Globus pallidus (tissue), 1 donor: Measurements from ENCODE around the gene F12.
"Not testable (repeated sequence)": the region's sequence is repeated elsewhere in the genome, so short reads cannot be mapped to it uniquely, and the experiment has no call there.

ENCODE experiments used
- DNase-seq: peaks from one replicate; pipeline ENCODE4 v3.0.0-alpha.2; 2015; ENCODE audit warnings: low spot score

The F12 gene

DNA sequence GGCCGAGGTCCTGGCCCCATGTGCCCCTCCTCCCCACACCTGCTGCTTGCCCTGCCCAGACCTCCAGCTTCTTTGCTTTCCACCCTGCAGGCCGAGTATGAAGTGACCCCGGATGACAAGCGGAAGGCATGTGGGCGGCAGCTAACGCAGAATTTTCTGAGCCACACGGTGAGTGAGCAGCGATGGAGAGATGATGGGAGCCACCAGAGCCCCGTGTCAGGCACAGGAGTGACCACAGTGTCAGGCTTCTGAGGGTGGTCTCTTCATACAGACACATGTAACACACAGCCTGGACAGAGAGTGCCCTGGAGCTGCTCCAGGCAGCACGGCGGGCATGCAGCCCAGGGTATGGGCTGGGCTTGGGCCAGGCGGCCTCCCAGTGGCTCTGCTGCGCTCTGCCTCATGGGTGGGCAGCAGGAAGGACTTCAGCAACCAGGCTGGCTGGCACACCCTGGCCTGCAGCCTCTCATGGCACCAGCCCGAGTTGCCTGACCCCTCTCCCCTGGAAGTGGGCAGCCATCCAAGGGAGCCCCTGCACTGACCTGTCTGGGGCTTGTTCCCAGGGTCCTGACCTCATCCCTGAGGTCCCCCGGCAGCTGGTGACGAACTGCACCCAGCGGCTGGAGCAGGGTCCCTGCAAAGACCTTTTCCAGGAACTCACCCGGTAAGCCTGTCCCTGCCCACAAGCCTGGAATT, 22.9 kb upstream of the F12 start:
- DNase-seq, result no peak

DNA sequence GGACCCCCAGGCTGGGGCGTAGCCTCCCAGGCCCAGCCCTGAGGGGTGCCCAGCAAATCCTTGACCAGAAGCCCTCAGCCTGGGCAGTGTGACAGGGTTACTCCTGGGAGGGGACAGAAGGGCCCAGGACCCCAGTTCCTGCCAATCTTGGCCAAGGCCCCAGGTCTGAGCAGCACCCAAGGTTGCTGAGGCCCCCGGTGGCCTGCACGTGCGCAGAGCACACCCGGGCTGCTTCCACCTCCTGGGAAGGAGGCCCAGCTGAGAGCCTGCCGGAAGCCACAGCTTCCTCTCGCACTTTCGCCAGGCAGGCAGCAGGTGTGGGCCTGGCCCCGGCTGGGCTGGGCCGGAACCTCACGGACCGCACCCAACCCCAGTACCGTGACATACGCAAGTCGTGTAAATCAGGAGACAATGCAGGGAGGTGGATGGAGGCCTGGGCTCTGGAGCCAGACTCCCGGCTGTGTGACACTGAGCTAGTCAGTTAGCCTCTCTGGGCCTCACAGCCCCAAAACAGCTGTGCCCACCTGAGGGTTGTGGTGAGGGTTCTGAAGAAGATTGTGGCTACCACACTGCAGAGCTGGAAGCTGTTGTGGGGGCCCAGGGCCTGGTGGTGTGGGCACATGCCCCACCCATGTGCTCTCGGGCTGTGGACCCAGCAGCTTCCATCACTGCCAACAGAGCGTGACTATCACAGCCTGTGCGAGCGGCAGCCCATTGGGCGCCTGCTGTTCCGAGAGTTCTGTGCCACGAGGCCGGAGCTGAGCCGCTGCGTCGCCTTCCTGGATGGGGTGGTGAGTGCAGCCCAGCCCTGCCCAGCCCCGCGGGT, 22.2 kb upstream of the F12 start:
- no peak for DNase-seq

DNA sequence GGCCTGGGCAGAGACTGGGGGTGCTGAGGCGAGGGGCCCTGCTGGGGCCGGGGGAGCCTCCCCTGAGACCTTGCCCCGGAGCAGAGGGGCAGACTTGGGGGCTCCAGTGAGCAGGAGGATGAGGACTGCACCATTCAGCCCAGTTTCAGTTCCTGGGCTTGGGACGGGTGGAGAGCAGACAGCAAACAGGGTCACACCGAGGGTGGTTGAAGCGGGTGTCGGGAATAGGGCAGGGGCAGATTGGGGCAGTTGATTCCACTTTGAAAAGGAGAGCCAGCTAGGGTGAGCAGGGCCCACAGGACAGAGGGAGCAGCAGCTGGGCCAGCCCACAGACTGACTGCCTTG, 21.6 kb upstream of the F12 start:
- DNase-seq, result no peak

DNA sequence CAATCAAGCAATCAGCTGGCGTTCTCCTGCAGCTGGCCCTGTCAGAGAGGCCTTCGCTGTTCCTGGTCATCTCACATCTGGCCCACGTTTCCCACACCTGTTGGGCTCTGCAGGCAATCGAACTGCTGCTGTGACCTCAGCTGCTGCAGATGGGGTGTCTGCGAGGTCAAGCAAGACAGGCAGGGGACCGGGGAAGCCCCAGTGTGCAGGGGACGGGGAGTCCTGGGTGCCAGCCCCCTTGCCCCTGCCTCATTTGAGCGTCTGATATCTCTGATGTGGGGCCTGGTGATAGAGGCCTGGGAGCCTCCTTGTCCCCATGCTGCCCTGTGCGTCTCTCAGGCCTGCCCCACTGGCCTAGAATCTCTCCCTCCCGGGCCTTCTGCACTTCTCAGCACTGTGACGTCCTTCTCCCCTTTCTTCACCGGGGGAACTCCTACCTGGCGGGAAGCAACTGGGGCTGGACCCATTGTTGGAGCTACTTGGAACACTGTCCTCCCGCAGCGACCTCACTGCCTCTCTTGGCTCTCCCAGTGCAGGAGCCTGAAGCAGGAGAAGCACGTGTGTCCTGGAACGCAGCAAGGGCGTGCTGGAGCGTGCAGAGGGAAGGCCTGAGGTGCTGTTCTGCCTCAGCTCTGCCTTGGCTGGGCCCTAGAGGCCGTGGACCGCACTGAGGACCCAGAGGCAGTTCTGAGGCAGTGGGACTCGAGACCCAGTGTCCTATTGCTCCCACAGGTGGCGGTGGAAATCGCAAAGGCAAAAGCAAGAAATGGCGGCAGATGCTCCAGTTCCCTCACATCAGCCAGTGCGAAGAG, 21.0 kb upstream of the F12 start:
- DNase-seq, result no peak

DNA sequence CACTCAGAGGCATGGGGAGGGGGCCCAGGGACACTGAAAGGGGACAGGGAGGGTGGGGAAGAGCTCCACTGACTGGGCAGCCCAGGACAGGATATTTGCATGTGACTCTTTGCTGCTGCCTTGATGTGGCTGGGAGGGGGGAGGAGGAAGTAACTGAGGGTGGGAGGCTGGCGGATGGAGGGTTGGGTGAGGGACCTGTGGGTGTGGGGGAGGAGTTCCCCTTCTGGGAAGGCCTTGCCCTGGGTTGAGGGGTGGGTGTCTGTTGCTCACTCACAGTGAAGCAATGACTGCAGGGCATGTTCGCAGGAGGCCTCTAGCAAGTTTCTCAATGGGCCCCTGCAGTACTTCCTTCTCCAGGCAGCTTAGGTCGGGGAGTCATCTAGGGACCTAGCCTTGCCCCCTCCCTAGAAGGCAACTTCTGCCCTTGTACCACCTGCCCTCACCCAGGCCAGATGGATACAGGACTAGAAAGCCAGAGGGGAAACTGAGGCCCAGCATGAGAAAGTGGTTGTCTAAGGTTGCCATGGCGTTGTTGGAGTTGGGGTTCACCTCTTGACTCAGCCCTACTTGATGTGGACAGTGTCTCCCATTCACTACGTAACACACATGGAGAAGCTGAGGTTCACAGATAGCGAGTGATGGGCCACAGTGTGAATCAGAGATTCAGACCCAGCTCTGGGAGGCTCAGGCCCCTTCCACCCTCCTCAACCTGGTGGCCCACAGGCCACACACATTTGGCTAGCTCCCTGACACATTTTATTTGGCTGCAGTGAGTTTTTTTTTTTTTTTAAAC, 20.1 kb upstream of the F12 start:
- DNase-seq, result no peak

DNA sequence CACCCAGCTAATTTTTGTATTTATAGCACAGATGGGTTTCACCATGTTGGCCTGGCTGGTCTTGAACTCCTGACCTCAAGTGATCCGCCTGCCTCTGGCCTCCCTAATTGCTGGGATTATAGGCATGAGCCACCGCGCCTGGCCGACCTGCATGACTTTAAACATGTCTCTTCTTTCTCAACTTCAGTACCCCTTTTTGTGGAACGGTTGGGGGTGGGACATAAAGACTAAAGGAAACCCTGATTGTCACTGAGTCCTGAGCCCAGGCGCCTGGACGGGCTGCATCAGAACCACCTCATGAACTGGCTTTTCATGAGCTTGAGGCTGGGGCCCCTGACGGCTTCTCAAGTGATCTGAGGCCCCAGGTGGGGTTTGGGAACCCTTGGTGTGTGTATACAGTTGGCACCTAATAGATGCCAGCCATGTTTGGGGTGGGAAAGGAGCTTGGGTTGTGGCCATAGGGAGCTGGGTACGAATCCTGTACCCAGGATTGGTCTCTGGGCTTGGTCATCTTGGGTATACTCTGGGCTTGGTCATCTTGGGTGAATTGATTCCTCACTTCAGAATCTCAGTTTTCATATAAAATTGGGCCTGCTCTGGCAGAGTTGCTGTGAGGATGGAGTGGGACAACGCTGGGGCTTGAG, 19.3 kb upstream of the F12 start:
- DNase-seq, result no peak

DNA sequence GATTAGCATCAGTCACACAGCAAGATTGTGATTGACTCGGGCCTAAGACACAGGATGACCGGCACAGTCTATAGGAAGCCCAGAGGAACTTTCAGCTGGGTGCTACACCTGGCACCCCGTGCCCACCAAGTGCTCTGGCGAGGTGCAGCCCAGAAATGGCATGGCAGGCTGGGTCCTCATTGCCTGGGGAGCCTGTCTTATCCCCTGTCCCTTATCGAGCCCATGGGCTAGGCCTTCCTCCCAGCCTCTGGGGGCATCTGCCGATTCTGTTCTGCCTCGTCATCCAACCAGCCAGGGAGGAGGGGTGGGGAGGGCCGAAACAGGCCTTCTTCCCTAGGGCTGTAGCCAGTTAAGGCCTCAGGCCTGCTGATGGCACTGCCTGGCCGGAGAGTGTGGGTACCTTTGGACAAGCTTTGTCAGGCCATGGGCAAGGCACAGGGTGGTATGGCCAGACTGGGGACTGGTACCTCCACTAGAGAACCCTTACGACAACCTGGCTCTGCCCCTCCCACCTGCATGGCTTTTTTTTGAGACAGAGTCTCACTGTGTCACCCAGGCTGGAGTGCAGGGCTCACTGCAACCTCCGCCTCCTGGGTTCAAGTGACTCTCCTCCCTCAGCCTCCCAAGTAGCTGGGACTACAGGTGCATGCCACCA, 18.7 kb upstream of the F12 start:
- no peak for DNase-seq

DNA sequence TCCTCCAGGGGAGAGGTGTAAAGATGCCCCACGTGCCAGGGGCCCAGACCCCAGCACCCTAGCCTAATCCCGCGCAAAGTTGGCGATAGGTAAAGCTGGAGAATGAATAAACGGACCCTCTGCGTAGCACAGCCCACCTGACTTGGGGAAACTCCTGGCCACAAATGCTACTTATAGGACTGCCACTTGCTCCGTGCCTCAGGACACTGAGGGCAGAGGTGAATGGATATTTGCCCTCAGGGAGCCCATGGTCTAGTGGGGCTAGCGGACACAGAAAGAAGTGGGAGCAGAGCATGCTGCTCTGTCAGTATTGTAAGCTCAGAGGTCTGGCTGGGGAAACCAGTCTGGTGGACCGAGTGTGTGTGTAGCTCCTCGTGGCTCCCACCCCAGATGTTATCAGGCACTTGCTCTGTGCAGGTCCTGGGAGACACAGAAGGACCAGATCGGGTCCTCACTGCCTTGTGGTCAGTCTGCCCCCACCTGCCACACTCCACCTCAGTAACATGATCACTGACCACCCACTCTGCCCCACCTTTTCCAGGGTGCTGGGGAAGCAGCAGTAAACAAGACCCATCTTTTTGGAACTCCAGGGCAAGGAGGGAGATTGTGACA, 18.0 kb upstream of the F12 start:
- DNase-seq, result no peak

DNA sequence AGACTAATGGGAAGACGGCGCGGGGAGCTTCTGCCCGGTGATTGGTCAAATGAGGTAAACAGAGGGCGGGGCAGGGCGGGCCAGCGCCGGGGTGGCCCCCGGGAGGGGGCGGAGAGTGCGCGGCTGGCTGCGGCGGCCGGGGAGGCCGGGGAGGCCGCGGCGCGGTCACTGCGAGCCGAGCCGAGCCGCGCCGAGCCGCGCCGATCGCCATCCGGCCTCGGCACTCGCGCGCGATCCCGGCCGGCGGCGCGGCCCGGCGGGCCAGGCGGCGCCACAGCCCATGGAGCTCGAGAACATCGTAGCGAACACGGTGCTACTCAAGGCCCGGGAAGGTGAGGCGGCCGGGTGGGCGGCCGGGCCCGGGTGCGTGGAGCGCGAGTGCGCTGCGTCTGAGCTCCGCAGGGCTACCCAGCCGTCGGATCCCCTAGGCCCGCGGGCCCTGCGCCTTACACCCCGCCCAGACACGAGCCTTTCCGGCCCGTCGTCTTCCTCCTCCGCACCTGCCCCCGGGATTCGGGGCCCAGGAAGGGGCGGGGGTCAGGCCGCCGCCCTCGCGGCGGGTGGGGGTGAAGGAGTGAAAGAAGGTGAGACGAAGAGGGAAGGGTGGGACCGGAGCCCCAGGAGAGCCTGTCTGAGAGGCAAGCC, 17.3 kb upstream of the F12 start, which contains the start of gene GRK6:
GRK6 (plus strand) TSS at position 111 of the 645 bp plus-strand sequence; CDS start at position 281, 170 bp downstream.
- peak; percentile 28 for DNase-seq

DNA sequence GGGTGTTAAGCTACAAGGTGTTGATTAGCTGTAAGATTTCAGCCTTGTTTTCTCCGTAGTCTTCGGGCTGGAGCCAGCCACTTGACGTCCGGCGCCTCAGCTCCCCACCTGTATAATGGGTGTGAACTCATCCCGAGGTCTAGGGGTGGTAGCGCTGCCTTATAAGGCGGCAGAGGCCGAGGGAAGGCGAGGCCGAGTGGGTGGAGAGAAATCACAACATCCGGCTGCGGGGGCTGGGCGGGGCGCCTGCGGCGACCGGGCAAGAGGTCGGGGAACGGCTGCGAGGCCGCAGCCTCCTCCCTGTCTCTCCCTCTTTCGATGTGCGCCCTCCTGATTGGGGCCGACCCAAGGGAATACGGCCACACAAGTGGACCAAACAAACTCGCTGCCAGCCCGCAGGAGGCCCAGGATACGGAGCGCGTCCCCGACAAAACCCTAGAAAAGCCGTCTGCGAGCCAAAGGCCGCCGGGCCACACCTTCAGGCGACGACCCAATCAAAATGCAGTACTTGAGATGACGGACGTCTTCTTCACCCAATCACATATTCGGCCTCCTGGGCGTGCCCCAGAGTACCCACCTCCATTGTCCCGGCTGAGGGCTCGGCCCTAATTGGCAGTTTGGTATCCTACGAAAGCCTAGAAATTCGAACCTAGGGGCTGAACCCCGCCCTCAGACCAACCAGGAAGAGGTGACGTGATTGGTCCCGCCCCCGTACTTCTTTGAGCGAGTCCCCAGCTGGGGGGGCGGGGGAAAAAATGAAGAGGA, 16.6 kb upstream of the F12 start:
- DNase-seq, result peak; percentile 100

DNA sequence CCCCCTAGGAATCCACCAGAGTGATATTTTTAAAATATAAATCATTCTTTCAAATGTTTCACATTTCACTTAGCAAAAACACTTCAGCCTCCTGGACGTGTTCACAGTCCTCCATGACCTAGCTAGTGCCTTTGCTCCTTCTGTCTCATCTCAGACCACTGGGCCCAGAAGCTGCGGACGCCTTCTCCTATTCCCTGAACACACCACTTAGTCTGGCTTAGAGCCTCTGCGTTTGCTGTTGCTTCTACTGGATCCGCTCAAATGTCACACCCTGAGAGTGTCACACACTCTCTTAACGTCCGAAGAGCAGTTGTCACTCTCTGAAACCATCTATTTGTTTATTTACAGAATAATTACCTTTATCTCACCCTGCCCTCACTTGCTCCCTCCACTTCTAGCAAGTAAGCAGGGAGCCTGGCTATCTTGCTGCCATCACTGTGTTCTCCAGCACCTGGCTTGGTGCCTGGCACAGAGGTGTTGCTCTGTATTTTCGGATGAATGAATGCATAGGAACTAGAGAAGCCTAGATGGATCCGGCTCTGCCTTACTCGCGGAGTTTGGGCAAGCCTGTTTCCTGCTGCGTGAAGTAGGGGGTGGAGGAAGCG, 15.9 kb upstream of the F12 start:
- DNase-seq, result no peak

DNA sequence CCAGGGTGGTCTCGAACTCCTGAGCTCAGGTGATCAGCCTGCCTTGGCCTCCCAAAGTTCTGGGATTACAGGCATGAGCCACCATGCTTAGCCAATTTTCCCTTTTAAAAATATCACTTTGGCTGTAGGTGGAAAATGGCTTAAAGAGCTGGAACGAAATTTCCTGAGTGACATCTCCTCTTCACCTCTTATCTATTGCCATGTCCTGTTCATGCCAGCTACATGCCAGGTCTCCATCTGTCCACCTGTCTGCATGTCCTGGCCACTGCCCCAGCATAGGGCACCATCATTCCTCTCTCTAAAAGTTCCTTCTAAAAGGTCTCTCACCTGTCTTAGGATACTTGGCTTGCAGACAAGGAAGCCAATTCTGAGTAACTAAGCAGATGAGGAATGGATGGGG, 14.3 kb upstream of the F12 start:
- no peak for DNase-seq

DNA sequence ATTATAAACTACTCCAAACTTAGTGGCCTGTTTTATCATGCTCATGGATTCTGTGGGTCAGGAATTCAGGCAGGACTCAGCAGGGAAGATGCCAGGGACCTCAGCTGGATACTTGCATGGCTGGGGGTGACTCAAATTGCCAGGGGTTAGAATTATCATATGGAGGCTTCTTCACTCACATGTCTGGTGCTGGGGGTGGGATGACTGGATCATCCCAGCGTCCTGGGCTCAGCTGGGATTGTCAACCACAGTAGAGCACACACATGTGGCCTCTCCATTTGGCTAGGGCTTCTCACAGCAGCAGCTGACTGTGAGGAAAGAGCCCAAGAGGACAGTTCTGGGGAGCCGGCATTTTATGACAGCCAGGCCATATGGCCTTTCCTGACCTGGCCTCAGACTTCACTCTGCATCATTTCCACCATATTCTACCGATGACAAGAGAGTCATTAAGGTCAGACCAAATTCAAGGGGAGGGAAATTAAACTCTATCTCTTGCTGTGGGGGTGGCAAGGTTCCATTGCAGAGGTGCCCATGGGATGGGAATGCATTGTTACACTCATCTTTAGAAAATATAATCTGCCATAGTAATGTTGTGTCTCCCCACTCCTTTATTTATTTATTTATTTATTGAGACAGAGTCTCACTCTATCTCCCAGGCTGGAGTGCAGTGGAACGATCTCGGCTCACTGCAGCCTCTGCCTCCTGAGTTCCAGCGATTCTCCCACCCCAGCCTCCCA, 11.9 kb upstream of the F12 start:
- no peak for DNase-seq

DNA sequence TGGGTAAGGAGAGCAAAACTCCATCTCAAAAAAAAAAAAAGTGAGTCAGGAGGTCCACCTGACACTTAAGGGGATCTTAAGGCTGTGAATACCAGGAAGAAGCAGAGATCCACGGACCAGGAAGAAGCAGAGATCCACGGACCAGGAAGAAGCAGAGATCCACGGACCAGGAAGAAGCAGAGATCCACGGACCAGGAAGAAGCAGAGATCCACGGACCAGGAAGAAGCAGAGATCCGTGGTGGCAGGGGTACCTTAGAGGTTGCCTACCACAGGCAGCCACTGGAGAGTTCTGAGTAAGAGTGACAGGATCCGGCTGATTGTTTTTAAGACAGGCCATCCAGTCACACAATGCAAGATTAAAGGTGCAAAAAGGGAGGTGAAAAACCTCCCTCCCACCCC, 11.1 kb upstream of the F12 start:
- not testable (repeated sequence) for DNase-seq

DNA sequence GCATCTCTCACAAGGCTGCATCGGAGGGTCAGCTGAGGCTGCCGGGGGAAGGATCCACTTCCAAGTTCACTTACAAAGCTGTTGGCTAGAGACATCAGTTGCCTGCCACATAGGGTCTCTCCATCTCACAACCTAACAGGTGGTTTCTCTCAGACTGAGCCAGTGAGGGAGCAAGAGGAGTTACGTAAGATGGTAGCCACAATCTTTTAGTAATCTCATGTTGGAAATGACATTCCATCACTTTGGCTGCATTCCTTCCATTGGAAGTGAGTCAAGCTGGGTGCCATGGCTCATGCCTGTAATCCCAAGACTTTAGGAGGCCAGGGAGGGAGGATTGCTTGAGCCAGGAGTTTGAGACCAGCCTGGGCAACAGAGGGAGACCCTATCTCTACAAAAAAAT, 9.7 kb upstream of the F12 start:
- no peak for DNase-seq

DNA sequence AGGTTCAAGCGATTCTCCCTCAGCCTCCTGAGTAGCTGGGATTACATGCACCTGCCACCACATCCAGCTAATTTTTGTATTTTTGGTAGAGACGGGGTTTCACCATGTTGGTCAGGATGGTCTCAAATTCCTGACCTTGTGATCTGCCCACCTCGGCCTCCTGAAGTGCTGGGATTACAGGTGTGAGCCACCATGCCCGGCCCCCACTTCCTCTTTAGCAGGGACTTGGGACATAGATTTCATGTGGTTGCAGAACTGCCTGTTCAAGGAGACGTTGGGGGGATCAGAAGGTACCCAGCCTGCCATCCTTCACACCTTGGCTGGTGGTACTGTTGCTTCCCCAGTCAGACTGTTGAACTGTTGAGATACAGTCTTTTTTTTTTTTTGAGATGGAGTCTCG, 7.7 kb upstream of the F12 start:
- DNase-seq, result not testable (repeated sequence)

DNA sequence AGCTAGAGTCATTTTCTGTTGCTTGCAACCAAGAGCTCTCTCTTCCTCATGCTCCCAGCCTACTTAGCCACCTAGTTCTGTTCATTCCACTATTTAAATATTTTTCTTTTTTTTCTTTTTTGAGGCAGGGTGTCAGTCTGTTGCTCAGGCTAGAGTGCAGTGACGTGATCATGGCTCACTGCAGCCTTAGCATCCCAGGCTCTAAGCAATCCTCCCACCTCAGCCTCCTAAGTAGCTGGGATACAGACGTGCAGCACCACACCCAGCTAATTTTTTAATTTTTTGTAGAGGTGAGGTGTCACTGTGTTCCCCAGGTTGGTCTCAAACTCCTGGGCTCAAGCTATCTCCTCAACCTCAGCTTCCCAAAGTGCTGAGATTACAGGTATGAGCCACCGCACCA, 5.1 kb upstream of the F12 start:
- no peak for DNase-seq

DNA sequence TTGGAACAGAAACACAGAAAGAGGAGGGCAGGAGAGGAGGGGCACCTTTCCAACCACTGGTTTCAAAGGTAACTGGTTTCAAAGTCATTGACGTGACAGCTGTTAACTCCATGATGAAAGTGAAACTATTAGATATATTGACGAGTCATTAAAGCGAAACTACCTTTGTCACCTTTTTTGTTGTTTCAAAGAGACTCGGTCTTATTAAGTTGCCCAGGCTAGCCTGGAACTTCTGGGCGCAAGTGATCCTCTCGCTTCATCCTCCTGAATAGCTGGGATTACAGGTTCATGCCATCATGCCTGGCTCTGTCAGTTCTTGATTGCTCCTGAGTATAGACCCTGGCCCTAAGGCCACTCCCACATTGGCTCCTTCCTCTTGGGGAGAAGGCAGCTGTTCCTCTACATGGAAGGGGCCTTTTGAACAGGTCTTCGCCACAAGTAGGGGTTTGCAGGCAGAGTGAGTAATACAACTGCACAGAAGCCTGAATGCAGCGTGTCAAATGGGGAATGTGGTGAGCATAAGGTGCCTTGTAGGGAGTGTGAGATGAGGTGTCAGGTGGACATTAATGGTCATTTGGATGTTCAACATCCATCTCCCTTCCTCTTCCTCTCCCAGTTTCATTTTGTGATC, 3.4 kb upstream of the F12 start:
- no peak for DNase-seq
